NB4 (cell line): ENCODE measurements around the gene C8B.

Source experiments
- MYC ChIP-seq: IDR thresholded peaks from 2 replicates; pipeline ENCODE4 v1.6.1; 2011; ENCODE audit warnings: low read depth, low read length
- POLR2A ChIP-seq: IDR thresholded peaks from 2 replicates; pipeline ENCODE4 v1.6.1; 2011; ENCODE audit warnings: mild to moderate bottlenecking; ENCODE audit not compliant: insufficient read length; ENCODE audit errors: extremely low read depth
- TF ChIP-seq, protein P1 (sequence below): IDR thresholded peaks from one replicate; pipeline ENCODE4 v1.5.1; 2012; ENCODE audit warnings: low read depth, low read length

DNA sequence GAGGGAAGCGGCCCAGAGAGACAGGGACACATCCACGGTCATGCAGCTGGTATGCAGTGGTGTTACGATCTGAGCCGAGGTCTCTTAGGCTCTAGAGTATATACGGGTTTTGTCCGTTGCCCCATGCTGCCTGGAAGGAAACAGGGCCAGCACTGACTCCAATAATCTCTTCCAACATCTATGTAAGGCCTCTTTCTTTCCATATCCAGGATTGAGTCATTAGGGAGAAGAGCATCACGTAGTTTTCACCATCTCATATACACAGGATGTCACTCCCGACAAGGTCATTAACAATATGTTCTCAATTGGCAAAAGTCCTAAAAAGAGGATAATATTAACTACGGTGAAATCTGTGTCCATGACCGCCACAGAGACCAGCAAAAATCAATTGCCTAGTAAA is 4.4 kb downstream of the C8B start:
- TF ChIP-seq, protein P1, sequence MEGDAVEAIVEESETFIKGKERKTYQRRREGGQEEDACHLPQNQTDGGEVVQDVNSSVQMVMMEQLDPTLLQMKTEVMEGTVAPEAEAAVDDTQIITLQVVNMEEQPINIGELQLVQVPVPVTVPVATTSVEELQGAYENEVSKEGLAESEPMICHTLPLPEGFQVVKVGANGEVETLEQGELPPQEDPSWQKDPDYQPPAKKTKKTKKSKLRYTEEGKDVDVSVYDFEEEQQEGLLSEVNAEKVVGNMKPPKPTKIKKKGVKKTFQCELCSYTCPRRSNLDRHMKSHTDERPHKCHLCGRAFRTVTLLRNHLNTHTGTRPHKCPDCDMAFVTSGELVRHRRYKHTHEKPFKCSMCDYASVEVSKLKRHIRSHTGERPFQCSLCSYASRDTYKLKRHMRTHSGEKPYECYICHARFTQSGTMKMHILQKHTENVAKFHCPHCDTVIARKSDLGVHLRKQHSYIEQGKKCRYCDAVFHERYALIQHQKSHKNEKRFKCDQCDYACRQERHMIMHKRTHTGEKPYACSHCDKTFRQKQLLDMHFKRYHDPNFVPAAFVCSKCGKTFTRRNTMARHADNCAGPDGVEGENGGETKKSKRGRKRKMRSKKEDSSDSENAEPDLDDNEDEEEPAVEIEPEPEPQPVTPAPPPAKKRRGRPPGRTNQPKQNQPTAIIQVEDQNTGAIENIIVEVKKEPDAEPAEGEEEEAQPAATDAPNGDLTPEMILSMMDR: no peak
- TF ChIP-seq POLR2A (no peak), MYC (no peak)
